Fibroblast of lung (primary cell): ENCODE data around the gene RAB6A.

Experiments used
- EZH2 ChIP-seq: IDR thresholded peaks from 2 replicates; pipeline ENCODE4 v1.5.1; 2012; ENCODE audit warnings: low read length, control low read depth, mild to moderate bottlenecking; ENCODE audit errors: missing control alignments
- TF ChIP-seq, protein P1 (sequence below), 2 donors: IDR thresholded peaks in 1 of 2; conservative IDR thresholded peaks in 1 of 2; 1 replicate in 1 of 2; 2 replicates in 1 of 2; pipeline ENCODE4 v1.5.1; 2011 to 2012; ENCODE audit warnings: low read length in 2 of 2, control low read depth in 1 of 2, inconsistent platforms in 1 of 2, low read depth in 1 of 2, mild to moderate bottlenecking in 1 of 2

DNA sequence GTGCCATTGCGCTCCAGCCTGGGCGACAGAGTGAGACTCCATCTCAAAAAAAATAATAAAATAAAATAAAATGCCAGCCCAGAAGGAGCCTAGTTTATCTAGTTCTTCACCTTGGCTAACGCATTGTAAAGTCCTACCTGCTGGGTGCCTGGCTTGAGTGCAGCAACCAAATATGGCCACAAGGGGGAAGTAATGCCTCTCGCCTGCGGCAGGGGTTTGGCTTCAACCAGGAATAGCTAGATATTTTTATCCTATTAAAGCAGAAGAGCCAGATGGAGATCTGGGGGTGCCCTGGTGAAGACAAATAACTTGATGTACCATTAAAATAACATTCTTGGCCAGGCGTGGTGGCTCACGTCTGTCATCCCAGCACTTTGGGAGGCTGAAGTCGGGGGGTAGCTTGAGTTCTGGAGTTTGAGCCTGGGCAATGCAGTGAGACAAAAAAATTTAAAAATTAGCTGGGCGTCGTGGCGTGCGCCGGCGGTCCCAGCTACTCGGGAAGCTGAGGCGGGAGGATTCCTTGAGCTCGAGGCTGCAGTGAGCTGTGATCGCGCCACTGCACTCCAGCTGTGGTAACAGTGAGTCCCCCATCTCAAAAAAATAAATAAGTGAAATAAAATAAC, 135.1 kb downstream of the RAB6A start:
- TF ChIP-seq, protein P1, sequence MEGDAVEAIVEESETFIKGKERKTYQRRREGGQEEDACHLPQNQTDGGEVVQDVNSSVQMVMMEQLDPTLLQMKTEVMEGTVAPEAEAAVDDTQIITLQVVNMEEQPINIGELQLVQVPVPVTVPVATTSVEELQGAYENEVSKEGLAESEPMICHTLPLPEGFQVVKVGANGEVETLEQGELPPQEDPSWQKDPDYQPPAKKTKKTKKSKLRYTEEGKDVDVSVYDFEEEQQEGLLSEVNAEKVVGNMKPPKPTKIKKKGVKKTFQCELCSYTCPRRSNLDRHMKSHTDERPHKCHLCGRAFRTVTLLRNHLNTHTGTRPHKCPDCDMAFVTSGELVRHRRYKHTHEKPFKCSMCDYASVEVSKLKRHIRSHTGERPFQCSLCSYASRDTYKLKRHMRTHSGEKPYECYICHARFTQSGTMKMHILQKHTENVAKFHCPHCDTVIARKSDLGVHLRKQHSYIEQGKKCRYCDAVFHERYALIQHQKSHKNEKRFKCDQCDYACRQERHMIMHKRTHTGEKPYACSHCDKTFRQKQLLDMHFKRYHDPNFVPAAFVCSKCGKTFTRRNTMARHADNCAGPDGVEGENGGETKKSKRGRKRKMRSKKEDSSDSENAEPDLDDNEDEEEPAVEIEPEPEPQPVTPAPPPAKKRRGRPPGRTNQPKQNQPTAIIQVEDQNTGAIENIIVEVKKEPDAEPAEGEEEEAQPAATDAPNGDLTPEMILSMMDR (conservative IDR thresholded peaks at IDR 0.05 in 1 of 2, IDR thresholded peaks at IDR 0.05 in 1 of 2; ENCODE audit: low read depth in 1 of 2, low read length in 2 of 2): peak; percentile 83 to 96
- no peak for TF ChIP-seq EZH2
